NCI-H2081 (cell line): Measurements from ENCODE around the gene ISYNA1.

Experiments used
- DNase-seq, 2 experiments: peaks; one replicate each; lab custom pipeline; 2025; lab: John Stamatoyannopoulos, UW

Gene ISYNA1

GRCh38 chr19:18443831-18444230 lies 5.9 kb upstream of the ISYNA1 start:
- no peak for DNase-seq

DNA sequence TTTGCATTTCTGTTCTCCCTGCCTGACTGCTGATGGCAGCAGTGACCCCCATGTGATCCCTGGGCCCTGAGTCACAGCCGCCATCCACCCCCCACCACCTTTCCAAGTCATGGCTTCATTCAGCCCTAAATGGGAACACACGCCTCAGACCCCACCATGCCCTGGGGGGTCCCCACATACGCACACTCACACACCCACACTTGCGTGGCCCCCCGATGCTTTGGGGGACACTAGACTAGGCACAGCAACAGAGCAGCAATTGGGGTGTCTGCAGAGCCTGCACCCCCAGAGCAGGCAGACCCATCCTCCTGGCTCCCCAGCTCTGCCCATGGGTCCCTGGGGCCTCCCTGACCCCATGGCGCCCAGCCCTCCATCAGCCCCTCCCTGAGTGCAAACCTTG lies 5.5 kb upstream of the ISYNA1 start:
- DNase-seq = no peak

DNA sequence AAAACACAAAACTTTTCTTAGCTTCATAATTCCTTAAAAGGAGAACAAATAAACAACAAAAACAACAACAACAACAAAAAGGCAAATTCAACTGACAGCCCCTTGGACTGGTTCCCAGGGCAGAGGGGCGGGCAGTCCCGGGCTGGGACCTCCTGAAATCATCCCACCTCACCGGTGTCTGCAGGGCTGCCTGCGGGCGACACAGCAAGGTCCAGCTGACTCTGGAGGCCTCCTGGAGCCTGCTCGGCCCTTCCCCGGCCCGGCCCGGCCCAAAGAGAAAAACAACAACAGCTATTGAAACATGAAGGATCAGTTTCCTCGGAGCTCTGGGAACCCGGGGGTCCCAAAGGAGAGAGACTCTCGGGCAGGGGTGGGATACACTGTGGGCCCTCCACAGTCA lies 5.0 kb upstream of the ISYNA1 start:
- no peak for DNase-seq

- no peak for DNase-seq
These were observed 4.2 kb upstream of the ISYNA1 start for GRCh38 chr19:18441804-18442788.

- DNase-seq = no peak
These were observed 3.2 kb upstream of the ISYNA1 start for GRCh38 chr19:18440936-18441803.

DNA sequence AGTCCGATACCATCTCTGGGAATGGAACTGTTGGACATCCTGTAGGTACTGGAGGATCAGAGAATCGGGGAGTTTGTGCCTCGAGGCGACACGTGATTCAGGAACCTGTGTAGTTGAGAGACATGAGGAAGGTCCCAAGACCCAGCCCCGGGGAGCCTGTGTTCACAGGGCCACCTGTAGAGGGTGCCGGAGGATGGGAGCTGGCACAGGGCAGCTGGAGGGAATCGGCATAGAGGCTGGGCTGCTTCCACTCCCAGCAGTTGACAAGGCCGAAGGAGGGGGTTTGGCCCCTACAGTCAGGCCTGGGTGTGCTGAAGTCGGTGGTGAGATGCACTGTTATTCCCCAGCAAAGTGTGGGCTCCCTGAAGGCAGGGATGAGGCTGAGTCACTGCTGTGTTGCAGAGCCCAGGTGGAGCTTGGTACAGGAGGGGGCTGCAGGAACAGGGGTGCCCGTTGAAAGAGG lies 2.5 kb upstream of the ISYNA1 start:
- DNase-seq = peak in 1 of 2 experiments; percentile 18

GRCh38 chr19:18439910-18440237 lies 1.9 kb upstream of the ISYNA1 start:
- no peak for DNase-seq

GRCh38 chr19:18439025-18439909 lies 1.3 kb upstream of the ISYNA1 start:
- no peak for DNase-seq

- DNase-seq = no peak
These were observed 545 bp upstream of the ISYNA1 start for GRCh38 chr19:18438331-18439024.

DNA sequence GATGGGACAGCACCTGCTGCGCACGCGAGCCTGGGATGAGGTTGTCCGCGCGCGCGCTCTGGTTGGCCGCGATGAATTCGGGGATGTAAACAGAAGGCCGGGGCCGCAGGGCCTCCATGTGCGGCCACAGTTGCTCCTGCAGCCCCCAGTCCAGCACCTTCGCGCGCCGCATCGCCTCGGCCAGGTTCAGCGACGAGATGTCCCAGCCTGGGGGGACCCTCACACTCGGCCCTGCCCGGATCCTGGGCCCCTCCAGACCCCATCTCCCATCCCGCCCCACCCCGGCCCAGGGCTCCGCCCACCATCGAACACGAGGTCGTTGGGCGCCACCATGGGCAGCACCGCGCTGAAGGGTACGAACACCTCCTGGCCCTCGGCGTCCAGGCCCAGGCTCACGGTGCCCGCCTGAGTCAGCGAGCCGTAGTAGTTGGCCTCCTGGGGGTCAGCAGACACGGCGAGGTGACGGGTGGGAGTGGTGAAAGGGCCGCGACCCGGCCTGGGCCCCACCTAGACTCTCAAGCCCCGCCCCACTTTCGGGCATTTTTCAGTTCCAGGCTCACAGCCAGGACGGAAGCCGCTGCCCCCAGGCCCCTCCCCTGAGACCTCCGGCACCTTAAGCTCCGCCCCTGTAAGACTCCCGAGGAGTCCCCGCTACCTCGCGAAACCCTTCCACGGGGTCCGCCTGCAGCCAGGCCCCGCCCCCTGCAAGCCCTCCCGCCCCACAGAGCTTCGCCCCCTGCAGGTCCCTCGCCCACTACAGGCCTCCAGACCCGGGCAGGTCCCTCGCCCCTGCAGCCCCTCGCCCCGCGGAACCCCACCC lies 1.1 kb downstream of the ISYNA1 start:
- DNase-seq = peak; percentile 26 to 36

- DNase-seq = no peak
These were observed 1.9 kb downstream of the ISYNA1 start for GRCh38 chr19:18435842-18436670.

DNA sequence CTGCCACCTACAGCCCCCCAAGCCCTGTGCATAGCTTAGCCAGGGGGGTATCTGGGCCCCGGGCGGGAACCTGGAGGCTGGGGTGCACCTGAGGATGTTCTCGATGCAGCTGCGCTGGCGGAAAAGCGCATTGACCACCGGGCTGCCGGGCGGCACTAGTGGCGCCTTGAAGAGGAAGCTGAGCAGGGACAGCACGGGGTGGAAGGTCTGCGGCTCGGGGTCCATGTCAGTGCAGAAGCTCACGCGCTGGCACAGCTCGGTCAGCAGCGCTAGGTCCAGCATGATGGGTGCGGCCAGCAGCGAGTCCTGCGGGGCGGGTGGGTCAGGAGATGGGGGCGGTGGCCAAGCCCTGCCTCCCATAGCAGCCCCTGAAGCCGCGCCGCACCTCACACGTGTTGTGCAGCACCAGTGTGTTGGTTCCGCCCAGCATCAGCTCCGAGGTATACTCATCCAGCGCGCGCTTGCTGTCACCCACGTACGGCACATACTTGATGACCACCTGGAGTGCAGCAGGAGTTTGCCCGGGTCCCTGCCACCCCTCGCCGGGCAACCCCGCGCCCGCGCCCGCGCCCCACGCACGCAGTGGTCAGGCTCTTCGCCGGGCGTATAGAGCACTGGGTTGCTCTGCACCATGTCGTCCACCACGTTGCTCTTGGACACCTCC lies 2.6 kb downstream of the ISYNA1 start:
- no peak for DNase-seq

GRCh38 chr19:18434411-18435175 lies 3.3 kb downstream of the ISYNA1 start:
- DNase-seq = no peak

- no peak for DNase-seq
These were observed 4.1 kb downstream of the ISYNA1 start for GRCh38 chr19:18433735-18434398.

DNA sequence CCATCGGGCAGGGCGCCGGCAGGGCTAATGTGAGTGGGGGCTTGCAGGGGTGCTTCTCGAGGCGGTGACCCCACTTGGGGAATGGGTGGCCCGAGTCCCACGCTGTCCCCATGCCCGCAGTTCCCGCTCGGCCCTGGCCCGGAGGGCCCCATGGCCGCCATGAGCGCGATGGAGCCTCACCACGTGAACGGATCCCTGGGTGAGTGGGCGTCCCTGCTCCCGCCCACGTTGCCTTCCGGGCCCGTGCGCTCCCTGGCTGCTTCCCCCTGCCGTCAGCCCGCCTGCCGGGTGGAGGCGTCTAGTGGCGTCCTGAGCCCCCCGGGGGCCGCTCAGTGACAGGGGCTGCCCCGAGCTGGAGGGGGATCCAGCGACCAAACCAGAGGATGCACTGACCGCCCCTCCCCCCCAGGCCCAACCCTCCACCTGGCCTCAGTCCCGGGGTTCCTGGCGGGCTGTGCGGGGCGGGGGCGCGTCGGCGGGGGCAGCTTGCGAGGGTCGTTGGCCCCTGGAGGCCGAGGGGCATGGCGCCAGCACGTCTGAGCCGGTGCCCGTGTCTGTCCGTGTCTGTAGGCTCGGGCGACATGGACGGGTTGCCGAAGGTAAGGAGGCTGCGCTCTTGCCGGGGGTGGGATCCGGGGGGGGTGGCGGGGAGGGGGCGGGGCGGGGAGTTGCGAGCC lies 4.8 kb downstream of the ISYNA1 start:
- DNase-seq = no peak

DNA sequence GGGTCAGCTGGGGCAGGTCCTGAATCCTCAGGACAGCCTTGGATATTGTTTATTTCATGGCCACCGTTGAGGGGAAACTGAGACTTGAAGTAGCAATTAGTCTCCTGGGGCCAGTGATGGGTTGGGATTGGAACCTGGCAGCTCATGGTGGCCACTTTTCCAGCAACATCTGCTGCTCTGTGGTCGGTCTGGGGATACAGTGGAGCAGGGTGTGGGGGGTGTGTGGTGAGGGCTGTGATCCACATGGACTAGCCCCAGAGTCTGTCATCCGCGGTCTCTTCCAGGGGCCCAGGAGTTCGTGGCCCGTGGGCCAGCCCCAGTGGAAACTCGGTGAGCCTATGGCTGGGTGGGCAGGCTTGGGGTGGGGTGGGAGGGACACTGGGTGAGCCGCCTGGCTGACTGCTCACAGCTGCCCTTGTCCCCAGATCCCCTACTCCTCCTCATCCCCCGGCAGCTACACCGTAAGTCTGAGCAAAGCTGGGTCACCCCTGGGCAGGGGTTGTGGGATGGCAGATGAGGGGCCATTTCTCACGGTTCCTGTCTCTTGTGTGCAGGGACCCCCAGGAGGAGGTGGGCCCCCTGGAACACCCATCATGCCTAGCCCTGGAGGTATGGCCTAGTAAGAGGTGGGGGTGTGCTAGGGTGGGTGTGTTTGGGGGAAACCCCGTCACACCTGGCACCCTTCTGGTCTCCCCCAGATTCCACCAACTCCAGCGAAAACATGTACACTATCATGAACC lies 5.5 kb downstream of the ISYNA1 start:
- no peak for DNase-seq
